ENCODE measurements around the gene SLC35E2B.

DNA sequence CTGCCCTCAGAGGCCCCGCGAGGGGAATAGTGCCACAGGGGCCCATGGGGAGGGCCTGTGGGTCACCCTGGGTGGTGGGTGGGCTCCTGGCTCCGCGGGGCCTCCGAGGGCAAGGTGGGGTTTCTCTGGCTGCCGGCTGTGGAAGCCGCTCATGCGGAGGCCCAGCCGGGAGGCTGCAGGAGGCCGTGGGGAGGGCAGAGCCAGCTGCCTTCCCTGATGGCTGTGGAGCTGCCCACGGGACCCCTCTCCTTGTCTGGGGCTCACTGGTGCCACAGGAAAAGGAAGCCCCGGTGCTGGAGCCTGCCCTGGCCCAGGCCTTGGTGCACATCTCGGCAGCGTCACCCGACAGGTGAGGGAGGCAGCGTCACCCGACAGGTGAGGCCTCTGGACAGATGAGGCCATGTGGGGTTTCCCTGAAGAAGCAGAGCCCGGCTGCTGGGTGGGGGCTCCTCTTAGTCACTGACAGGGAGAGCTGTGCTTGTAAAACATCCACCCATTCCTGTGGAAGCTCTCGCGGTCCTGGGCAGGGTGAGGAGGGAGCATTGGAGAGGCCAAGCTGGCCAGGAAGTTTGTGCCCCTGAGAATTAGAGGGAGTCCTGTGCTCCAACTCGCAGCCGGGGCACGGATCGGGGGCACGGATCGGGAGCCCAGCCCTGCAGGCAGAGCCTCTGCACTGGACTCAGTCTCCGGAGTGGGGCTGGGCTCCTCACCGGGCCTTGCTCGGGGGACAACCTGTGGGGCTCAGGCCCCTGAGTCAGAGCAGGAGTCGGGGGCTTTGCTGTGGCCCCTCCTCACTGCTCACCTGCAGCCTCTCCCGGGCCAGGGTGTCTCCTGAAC is 71.2 kb downstream of the SLC35E2B start:
- TF ChIP-seq, protein P1, sequence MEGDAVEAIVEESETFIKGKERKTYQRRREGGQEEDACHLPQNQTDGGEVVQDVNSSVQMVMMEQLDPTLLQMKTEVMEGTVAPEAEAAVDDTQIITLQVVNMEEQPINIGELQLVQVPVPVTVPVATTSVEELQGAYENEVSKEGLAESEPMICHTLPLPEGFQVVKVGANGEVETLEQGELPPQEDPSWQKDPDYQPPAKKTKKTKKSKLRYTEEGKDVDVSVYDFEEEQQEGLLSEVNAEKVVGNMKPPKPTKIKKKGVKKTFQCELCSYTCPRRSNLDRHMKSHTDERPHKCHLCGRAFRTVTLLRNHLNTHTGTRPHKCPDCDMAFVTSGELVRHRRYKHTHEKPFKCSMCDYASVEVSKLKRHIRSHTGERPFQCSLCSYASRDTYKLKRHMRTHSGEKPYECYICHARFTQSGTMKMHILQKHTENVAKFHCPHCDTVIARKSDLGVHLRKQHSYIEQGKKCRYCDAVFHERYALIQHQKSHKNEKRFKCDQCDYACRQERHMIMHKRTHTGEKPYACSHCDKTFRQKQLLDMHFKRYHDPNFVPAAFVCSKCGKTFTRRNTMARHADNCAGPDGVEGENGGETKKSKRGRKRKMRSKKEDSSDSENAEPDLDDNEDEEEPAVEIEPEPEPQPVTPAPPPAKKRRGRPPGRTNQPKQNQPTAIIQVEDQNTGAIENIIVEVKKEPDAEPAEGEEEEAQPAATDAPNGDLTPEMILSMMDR (IDR thresholded peaks at IDR 0.05), result no peak
- no peak for TF ChIP-seq POLR2A (IDR thresholded peaks at IDR 0.05)
